ENCODE results near the gene TYSND1.
"Not testable (repeated sequence)": the region's sequence is repeated elsewhere in the genome, so short reads cannot be mapped to it uniquely, and the experiment has no call there.

TYSND1 gene

GRCh38 chr10:70101668-70102067, 44.8 kb downstream of the TYSND1 start:
- no peak overlapping the region for H2AFZ ChIP-seq (ENCODE audit: low read depth)
- no peaks in the 10 kb centered on the region for H3K27me3 ChIP-seq (ENCODE audit: insufficient read depth, low read depth)
- TF ChIP-seq, protein P1, sequence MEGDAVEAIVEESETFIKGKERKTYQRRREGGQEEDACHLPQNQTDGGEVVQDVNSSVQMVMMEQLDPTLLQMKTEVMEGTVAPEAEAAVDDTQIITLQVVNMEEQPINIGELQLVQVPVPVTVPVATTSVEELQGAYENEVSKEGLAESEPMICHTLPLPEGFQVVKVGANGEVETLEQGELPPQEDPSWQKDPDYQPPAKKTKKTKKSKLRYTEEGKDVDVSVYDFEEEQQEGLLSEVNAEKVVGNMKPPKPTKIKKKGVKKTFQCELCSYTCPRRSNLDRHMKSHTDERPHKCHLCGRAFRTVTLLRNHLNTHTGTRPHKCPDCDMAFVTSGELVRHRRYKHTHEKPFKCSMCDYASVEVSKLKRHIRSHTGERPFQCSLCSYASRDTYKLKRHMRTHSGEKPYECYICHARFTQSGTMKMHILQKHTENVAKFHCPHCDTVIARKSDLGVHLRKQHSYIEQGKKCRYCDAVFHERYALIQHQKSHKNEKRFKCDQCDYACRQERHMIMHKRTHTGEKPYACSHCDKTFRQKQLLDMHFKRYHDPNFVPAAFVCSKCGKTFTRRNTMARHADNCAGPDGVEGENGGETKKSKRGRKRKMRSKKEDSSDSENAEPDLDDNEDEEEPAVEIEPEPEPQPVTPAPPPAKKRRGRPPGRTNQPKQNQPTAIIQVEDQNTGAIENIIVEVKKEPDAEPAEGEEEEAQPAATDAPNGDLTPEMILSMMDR (conservative IDR thresholded peaks at IDR 0.05; ENCODE audit: low read depth, low read length), result no peak
- no peak overlapping the region for H3K4me3 ChIP-seq (IDR thresholded peaks at IDR 0.05; ENCODE audit: insufficient read depth, low read depth, low read length)
- H3K79me2 ChIP-seq (ENCODE audit: insufficient read depth, low read depth), result no peaks in the 10 kb centered on the region
- no peak overlapping the region for H3K4me2 ChIP-seq
- H3K4me1 ChIP-seq (ENCODE audit: low read depth, poor library complexity, severe bottlenecking), result peaks cover under 1% of the 10 kb centered on the region
- no peaks in the 10 kb centered on the region for H3K36me3 ChIP-seq (ENCODE audit: insufficient read depth)
- no peak overlapping the region for H3K9ac ChIP-seq
- H4K20me1 ChIP-seq (ENCODE audit: insufficient read depth), result no peaks in the 10 kb centered on the region
- H3K27ac ChIP-seq, result no peak overlapping the region

- not testable (repeated sequence) for H2AFZ ChIP-seq (ENCODE audit: low read depth); H3K36me3 ChIP-seq (ENCODE audit: insufficient read depth); H3K27me3 ChIP-seq (ENCODE audit: insufficient read depth, low read depth); H3K4me3 ChIP-seq (IDR thresholded peaks at IDR 0.05; ENCODE audit: insufficient read depth, low read depth, low read length); H3K4me2 ChIP-seq; H4K20me1 ChIP-seq (ENCODE audit: insufficient read depth); H3K79me2 ChIP-seq (ENCODE audit: insufficient read depth, low read depth); H3K9ac ChIP-seq; H3K4me1 ChIP-seq (ENCODE audit: low read depth, poor library complexity, severe bottlenecking); H3K27ac ChIP-seq
Measured at GRCh38 chr10:70101068-70101562, 45.4 kb downstream of the TYSND1 start.

DNA sequence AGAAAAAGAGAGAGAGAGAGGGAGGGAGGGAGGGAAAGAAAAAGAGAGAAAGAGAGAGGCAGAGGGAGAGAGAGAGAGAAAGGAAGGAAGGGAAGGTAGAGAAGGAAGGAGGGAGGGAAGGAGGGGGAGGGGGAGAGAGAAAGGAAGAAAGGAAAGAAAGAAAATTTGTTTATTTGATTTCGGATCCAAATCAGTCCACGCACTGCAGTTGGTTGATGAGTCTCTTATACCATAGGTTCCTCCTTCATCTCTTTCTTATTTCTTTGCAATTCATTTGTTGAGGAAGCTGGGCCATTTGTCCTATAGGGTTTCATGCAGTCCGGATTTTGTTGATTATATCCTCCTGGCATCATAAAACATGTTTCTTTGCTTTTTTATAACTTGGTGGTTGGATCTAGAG, 48.2 kb downstream of the TYSND1 start:
- Histone ChIP-seq H3K4me1 (ENCODE audit: low read depth, poor library complexity, severe bottlenecking) (peaks cover 11% of the 10 kb centered on the region), H2AFZ (ENCODE audit: low read depth) (no peak overlapping the region), H3K36me3 (ENCODE audit: insufficient read depth) (no peaks in the 10 kb centered on the region), H3K27ac (no peak overlapping the region), H3K79me2 (ENCODE audit: insufficient read depth, low read depth) (no peaks in the 10 kb centered on the region), H3K4me2 (no peak overlapping the region), H3K4me3 (IDR thresholded peaks at IDR 0.05; ENCODE audit: insufficient read depth, low read depth, low read length) (no peak overlapping the region), H3K9ac (no peak overlapping the region), H3K27me3 (ENCODE audit: insufficient read depth, low read depth) (no peaks in the 10 kb centered on the region), H4K20me1 (ENCODE audit: insufficient read depth) (no peaks in the 10 kb centered on the region)
- TF ChIP-seq, protein P1 (conservative IDR thresholded peaks at IDR 0.05; ENCODE audit: low read depth, low read length), result no peak

DNA sequence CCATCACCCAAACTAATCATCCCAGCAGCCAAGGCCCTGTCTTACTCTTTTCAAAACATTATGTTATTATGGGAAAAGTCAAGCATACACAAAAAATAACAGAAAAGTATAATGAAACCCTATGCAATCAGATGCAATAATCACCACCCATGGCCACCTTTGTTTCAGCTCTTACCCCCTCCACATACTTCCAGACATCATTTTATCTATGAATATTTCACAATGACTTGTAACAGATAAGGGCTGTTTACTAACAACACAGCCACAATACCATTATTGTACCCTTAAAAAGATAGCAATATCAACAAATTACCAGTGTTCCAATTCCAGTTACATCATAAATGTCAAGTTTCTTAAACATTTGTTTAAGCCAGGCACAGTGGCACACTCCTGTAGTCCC, 49.0 kb downstream of the TYSND1 start:
- no peak overlapping the region for H2AFZ ChIP-seq (ENCODE audit: low read depth)
- H4K20me1 ChIP-seq (ENCODE audit: insufficient read depth), result no peaks in the 10 kb centered on the region
- TF ChIP-seq, protein P1 (conservative IDR thresholded peaks at IDR 0.05; ENCODE audit: low read depth, low read length), result no peak
- H3K4me3 ChIP-seq (IDR thresholded peaks at IDR 0.05; ENCODE audit: insufficient read depth, low read depth, low read length), result no peak overlapping the region
- H3K27ac ChIP-seq, result no peak overlapping the region
- H3K9ac ChIP-seq, result no peak overlapping the region
- no peaks in the 10 kb centered on the region for H3K36me3 ChIP-seq (ENCODE audit: insufficient read depth)
- H3K4me1 ChIP-seq (ENCODE audit: low read depth, poor library complexity, severe bottlenecking), result peaks cover 12% of the 10 kb centered on the region
- no peak overlapping the region for H3K4me2 ChIP-seq
- H3K79me2 ChIP-seq (ENCODE audit: insufficient read depth, low read depth), result no peaks in the 10 kb centered on the region
- H3K27me3 ChIP-seq (ENCODE audit: insufficient read depth, low read depth), result no peaks in the 10 kb centered on the region

DNA sequence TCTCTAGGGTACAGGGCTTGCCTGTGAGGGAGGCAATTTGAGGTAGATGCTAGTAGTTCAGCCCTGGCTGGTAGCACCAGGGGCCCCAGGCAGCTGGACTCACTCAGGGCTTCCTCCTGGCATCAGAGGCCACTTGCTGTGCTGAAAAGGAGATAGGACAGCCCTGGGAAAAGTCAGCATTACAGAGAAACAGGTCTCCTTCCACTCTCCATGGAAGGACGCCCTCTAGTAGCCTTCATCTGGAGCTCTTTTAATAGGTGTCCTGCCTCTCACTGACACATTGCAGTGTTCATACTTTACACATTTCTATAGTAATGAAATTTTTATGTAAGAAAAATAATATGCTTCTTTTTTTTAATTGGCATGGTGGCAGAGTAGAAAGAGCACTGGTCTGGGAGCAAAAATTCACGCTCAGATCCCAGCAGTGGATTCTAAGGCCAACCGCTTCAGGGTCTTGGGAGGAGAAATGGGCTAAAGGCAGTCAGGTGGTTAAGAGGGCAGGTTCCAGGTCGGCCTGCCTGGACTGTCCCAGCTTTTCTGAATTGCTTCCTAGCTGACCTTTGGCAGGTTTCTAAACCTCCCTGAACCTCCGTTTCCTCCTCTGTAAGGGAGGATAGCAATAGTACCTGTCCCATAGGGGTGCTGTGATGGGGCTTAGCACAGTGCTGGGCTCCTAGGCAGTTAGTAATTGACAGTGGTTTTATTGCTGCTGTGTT, 49.6 kb downstream of the TYSND1 start:
- H3K4me1 ChIP-seq (ENCODE audit: low read depth, poor library complexity, severe bottlenecking), result peaks cover 12% of the 10 kb centered on the region
- H3K9ac ChIP-seq, result no peak overlapping the region
- H3K27me3 ChIP-seq (ENCODE audit: insufficient read depth, low read depth), result no peaks in the 10 kb centered on the region
- H2AFZ ChIP-seq (ENCODE audit: low read depth), result no peak overlapping the region
- no peak overlapping the region for H3K4me2 ChIP-seq
- no peaks in the 10 kb centered on the region for H3K36me3 ChIP-seq (ENCODE audit: insufficient read depth)
- H3K27ac ChIP-seq, result no peak overlapping the region
- H3K4me3 ChIP-seq (IDR thresholded peaks at IDR 0.05; ENCODE audit: insufficient read depth, low read depth, low read length), result no peak overlapping the region
- no peaks in the 10 kb centered on the region for H3K79me2 ChIP-seq (ENCODE audit: insufficient read depth, low read depth)
- TF ChIP-seq, protein P1 (conservative IDR thresholded peaks at IDR 0.05; ENCODE audit: low read depth, low read length), result no peak
- H4K20me1 ChIP-seq (ENCODE audit: insufficient read depth), result no peaks in the 10 kb centered on the region
